ENCODE results near the gene RPP30. TPM values are rescaled to one million over a fixed set of nuclear protein-coding genes. Genes with fewer than 3 reads are reported as not detected.

RPP30 gene
- polyA plus RNA-seq, 1 experiment = 26.2 TPM

- Histone ChIP-seq H3K27me3 (ENCODE audit: control insufficient read depth, insufficient read depth, low read length) (no peaks in the 10 kb centered on the region), H3K4me3 (ENCODE audit: low read depth, low read length) (no peak within 1 kb of the TSS), H3K36me3 (ENCODE audit: control insufficient read depth, insufficient read depth, low read length) (no peaks in the 10 kb centered on the region)
- TF ChIP-seq CTCF (IDR thresholded peaks at IDR 0.05; ENCODE audit: insufficient read depth, low read depth, low read length) = no peak
- ChIA-PET POLR2A (interaction anchor here (1.2 kb wide), 1 partner anchor 9 kb away, joined by 3 read pairs; no protein-coding TSS in a partner anchor), CTCF (interaction anchor here (0.9 to 5.2 kb wide), 4 partner anchors 9 to 85 kb away, joined by 3 to 29 read pairs (median 3); no protein-coding TSS in a partner anchor)
- peak; percentile 63 for DNase-seq (ENCODE audit: low read depth)
These were observed 49.4 kb downstream of the RPP30 start, which contains the start of gene ANKRD1 for GRCh38 chr10:90920986-90921666. TSS of gene ANKRD1 (minus strand) at chr10:90921087. CDS start at chr10:90921027, 60 bp downstream.

GRCh38 chr10:90921906-90922305, 50.1 kb downstream of the RPP30 start:
- no peak for DNase-seq (ENCODE audit: low read depth)
- no peak overlapping the region for H3K4me3 ChIP-seq (ENCODE audit: low read depth, low read length)
- H3K27me3 ChIP-seq (ENCODE audit: control insufficient read depth, insufficient read depth, low read length) = no peaks in the 10 kb centered on the region
- H3K36me3 ChIP-seq (ENCODE audit: control insufficient read depth, insufficient read depth, low read length) = no peaks in the 10 kb centered on the region
- ChIA-PET CTCF (interaction anchor here (1.0 to 5.2 kb wide), 3 partner anchors 11 to 84 kb away, joined by 3 to 29 read pairs (median 7); no protein-coding TSS in a partner anchor), POLR2A (no interaction called here)
- TF ChIP-seq CTCF (IDR thresholded peaks at IDR 0.05; ENCODE audit: insufficient read depth, low read depth, low read length) = no peak

- no peaks in the 10 kb centered on the region for H3K36me3 ChIP-seq (ENCODE audit: control insufficient read depth, insufficient read depth, low read length)
- POLR2A ChIA-PET = no interaction called here
- no peaks in the 10 kb centered on the region for H3K27me3 ChIP-seq (ENCODE audit: control insufficient read depth, insufficient read depth, low read length)
- H3K4me3 ChIP-seq (ENCODE audit: low read depth, low read length) = no peak overlapping the region
- no peak for TF ChIP-seq CTCF (IDR thresholded peaks at IDR 0.05; ENCODE audit: insufficient read depth, low read depth, low read length)
- DNase-seq (ENCODE audit: low read depth) = no peak
- CTCF ChIA-PET = interaction anchor here (2.3 to 5.2 kb wide), 2 partner anchors 12 to 46 kb away, joined by 7 to 29 read pairs; no protein-coding TSS in a partner anchor
These were observed 51.4 kb downstream of the RPP30 start for GRCh38 chr10:90923111-90923731.

- ChIA-PET POLR2A (no interaction called here), CTCF (no interaction called here)
- DNase-seq (ENCODE audit: low read depth) = no peak
- no peaks in the 10 kb centered on the region for H3K36me3 ChIP-seq (ENCODE audit: control insufficient read depth, insufficient read depth, low read length)
- TF ChIP-seq CTCF (IDR thresholded peaks at IDR 0.05; ENCODE audit: insufficient read depth, low read depth, low read length) = no peak
- H3K4me3 ChIP-seq (ENCODE audit: low read depth, low read length) = no peak overlapping the region
- no peaks in the 10 kb centered on the region for H3K27me3 ChIP-seq (ENCODE audit: control insufficient read depth, insufficient read depth, low read length)
These were observed 52.8 kb downstream of the RPP30 start for GRCh38 chr10:90924552-90924951.

Data from BJ (cell line).